Keratinocyte (primary cell): ENCODE data around the gene HTD2.
"Not testable (repeated sequence)": the region's sequence is repeated elsewhere in the genome, so short reads cannot be mapped to it uniquely, and the experiment has no call there.

Experiments used
- CTCF ChIP-seq, 3 experiments: IDR thresholded peaks in 1 of 3; conservative IDR thresholded peaks in 1 of 3; optimal IDR thresholded peaks in 1 of 3; 2 replicates in 2 of 3; 3 replicates in 1 of 3; pipeline versions ENCODE3 to v1.5.1; 2011; ENCODE audit warnings: low read length in 3 of 3, mild to moderate bottlenecking in 3 of 3, moderate library complexity in 2 of 3, control low read depth in 1 of 3, inconsistent platforms in 1 of 3; ENCODE audit not compliant: insufficient read depth in 2 of 3; ENCODE audit errors: extremely low read depth in 1 of 3
- EZH2 ChIP-seq: IDR thresholded peaks from one replicate; pipeline ENCODE4 v1.6.1; 2012; ENCODE audit warnings: inconsistent platforms, mild to moderate bottlenecking, low read length, moderate library complexity

- not testable (repeated sequence) for TF ChIP-seq CTCF (optimal IDR thresholded peaks at IDR 0.05 in 1 of 3, IDR thresholded peaks at IDR 0.05 in 1 of 3, conservative IDR thresholded peaks at IDR 0.05 in 1 of 3; ENCODE audit: extremely low read depth in 1 of 3, insufficient read depth in 2 of 3, low read length in 3 of 3); EZH2
These were observed 32.8 kb downstream of the HTD2 start for GRCh38 chr3:58339146-58339545.
